H1 (cell line): ENCODE measurements around the gene ADK. TPM values are rescaled to one million over a fixed set of nuclear protein-coding genes. Genes with fewer than 3 reads are reported as not detected.

Experiments
- CTCF ChIA-PET: fragments of 300-600 bp; sonication (Branson Sonifier 250); formaldehyde crosslinking; loops from one replicate; lab custom pipeline; 2021; ENCODE audit not compliant: partially characterized antibody; lab: Charles Lee
- POLR2A ChIA-PET: fragments of 300-600 bp; sonication (Branson Sonifier 250); formaldehyde crosslinking; loops from one replicate; lab custom pipeline; 2021; ENCODE audit warnings: inconsistent platforms; ENCODE audit not compliant: partially characterized antibody; lab: Charles Lee
- DNase-seq, 2 experiments: peaks; one replicate each; pipeline versions ENCODE4 v3.0.0 to v3.0.0-alpha.2; 2010 to 2022; ENCODE audit warnings: low spot score in 2 of 2, low read depth in 1 of 2, mixed read lengths in 1 of 2
- FAIRE-seq: peaks from 2 replicates; lab custom pipeline; 2011; peaks lifted over from hg19 to GRCh38; lab: Jason Lieb, UNC
- H2AFZ ChIP-seq: 2 replicates; pipeline ENCODE4 v1.8.1; 2012; ENCODE audit warnings: low read length, inconsistent platforms
- H2AK5ac ChIP-seq: 2 replicates; pipeline ENCODE4 v1.6.1; 2013; ENCODE audit warnings: low read depth, low read length
- H2BK120ac ChIP-seq: replicated peaks from 2 replicates; pipeline ENCODE3; 2013; ENCODE audit warnings: low read depth, low read length, inconsistent platforms
- H2BK12ac ChIP-seq: 2 replicates; pipeline ENCODE4 v1.6.1; 2013; ENCODE audit warnings: low read depth, low read length
- H2BK15ac ChIP-seq: 2 replicates; pipeline ENCODE4 v1.6.1; 2013; ENCODE audit warnings: low read length
- H2BK20ac ChIP-seq: 2 replicates; pipeline ENCODE4 v1.6.1; 2013; ENCODE audit warnings: low read length
- H2BK5ac ChIP-seq: 2 replicates; pipeline ENCODE4 v1.6.1; 2013; ENCODE audit warnings: low read depth, low read length
- H3K14ac ChIP-seq: 2 replicates; pipeline ENCODE4 v1.6.1; 2013; ENCODE audit warnings: inconsistent platforms; ENCODE audit not compliant: insufficient read length
- H3K18ac ChIP-seq: 2 replicates; pipeline ENCODE4 v1.6.1; 2013; ENCODE audit warnings: low read length; ENCODE audit errors: extremely low read depth
- H3K23ac ChIP-seq: 2 replicates; pipeline ENCODE4 v1.6.1; 2013; ENCODE audit warnings: inconsistent platforms; ENCODE audit not compliant: insufficient read length
- H3K23me2 ChIP-seq: 2 replicates; pipeline ENCODE4 v1.6.1; 2013; ENCODE audit warnings: low read depth, low read length
- H3K27ac ChIP-seq: 2 replicates; pipeline ENCODE4 v1.6.1; 2011; ENCODE audit warnings: low read depth, low read length, inconsistent platforms
- H3K27me3 ChIP-seq, 4 experiments: replicated peaks in 1 of 4; 1 replicate in 1 of 4; 2 replicates in 3 of 4; pipeline versions ENCODE4 v1.6.1 to v1.8.1; 2011 to 2013; ENCODE audit warnings: low read length in 3 of 4, mild to moderate bottlenecking in 3 of 4, inconsistent platforms in 2 of 4, mixed read lengths in 2 of 4, moderate library complexity in 1 of 4; ENCODE audit not compliant: control insufficient read depth in 3 of 4, insufficient read depth in 3 of 4; ENCODE audit errors: extremely low read depth in 1 of 4
- H3K36me3 ChIP-seq, 4 experiments: 2 replicates each; pipeline versions ENCODE4 v1.6.1 to v1.8.1; 2011 to 2013; ENCODE audit warnings: mild to moderate bottlenecking in 4 of 4, low read length in 3 of 4, moderate library complexity in 2 of 4, control low read depth in 1 of 4, inconsistent platforms in 1 of 4; ENCODE audit not compliant: insufficient read depth in 4 of 4, control insufficient read depth in 2 of 4
- H3K4ac ChIP-seq: replicated peaks from 2 replicates; pipeline ENCODE3; 2013; ENCODE audit warnings: low read length, low read depth, mixed read lengths, inconsistent platforms; ENCODE audit not compliant: insufficient read length
- H3K4me1 ChIP-seq, 4 experiments: replicated peaks in 1 of 4; 1 replicate in 1 of 4; 2 replicates in 3 of 4; pipeline versions ENCODE4 v1.6.1 to v1.8.1; 2011 to 2013; ENCODE audit warnings: low read length in 3 of 4, inconsistent platforms in 2 of 4, mixed read lengths in 1 of 4; ENCODE audit not compliant: insufficient read depth in 4 of 4, control insufficient read depth in 3 of 4
- H3K4me2 ChIP-seq, 2 experiments: 2 replicates each; pipeline versions ENCODE4 v1.6.1 to v1.8.1; 2011 to 2013; ENCODE audit warnings: low read depth in 2 of 2, low read length in 2 of 2, control low read depth in 1 of 2, inconsistent platforms in 1 of 2, mild to moderate bottlenecking in 1 of 2; ENCODE audit not compliant: insufficient read depth in 1 of 2
- H3K4me3 ChIP-seq, 4 experiments: fragments of 200-600, 300-600 bp in 1 of 4; sonication (generic), shearing (Covaris generic), sonication (Bioruptor Twin) in 1 of 4; 2 replicates each; pipeline versions ENCODE4 v1.5.1 to v1.8.1; 2011 to 2016; ENCODE audit warnings: low read length in 4 of 4, low read depth in 3 of 4, control low read depth in 2 of 4, inconsistent platforms in 2 of 4, mild to moderate bottlenecking in 2 of 4, mixed read lengths in 1 of 4, moderate library complexity in 1 of 4; ENCODE audit not compliant: insufficient read depth in 2 of 4; ENCODE audit errors: extremely low read depth in 1 of 4
- H3K56ac ChIP-seq: replicated peaks from 2 replicates; pipeline ENCODE3; 2013; ENCODE audit warnings: low read depth, mild to moderate bottlenecking, mixed read lengths, low read length, inconsistent platforms; ENCODE audit not compliant: insufficient read length
- H3K79me1 ChIP-seq: 2 replicates; pipeline ENCODE4 v1.6.1; 2013; ENCODE audit warnings: low read depth, low read length, control low read depth
- H3K79me2 ChIP-seq, 2 experiments: 2 replicates each; pipeline versions ENCODE4 v1.6.1 to v1.8.1; 2012 to 2013; ENCODE audit warnings: low read length in 2 of 2, mild to moderate bottlenecking in 2 of 2, inconsistent platforms in 1 of 2; ENCODE audit not compliant: insufficient read depth in 2 of 2, control insufficient read depth in 1 of 2
- H3K9ac ChIP-seq, 4 experiments: replicated peaks in 1 of 4; 1 replicate in 1 of 4; 2 replicates in 3 of 4; pipeline versions ENCODE4 v1.6.1 to v1.8.1; 2011 to 2013; ENCODE audit warnings: low read depth in 3 of 4, low read length in 3 of 4, control low read depth in 2 of 4, mild to moderate bottlenecking in 2 of 4, moderate library complexity in 2 of 4, inconsistent platforms in 1 of 4; ENCODE audit errors: extremely low read depth in 1 of 4
- H3K9me3 ChIP-seq, 2 experiments: 2 replicates each; pipeline versions ENCODE4 v1.6.1 to v1.8.1; 2012 to 2013; ENCODE audit warnings: mild to moderate bottlenecking in 2 of 2, moderate library complexity in 2 of 2, control low read depth in 1 of 2, inconsistent platforms in 1 of 2, low read depth in 1 of 2, low read length in 1 of 2, mixed read lengths in 1 of 2; ENCODE audit not compliant: insufficient read depth in 2 of 2
- H4K20me1 ChIP-seq, 2 experiments: replicated peaks in 1 of 2; 2 replicates each; pipeline versions ENCODE3 to v1.8.1; 2011 to 2013; ENCODE audit warnings: inconsistent platforms in 2 of 2, low read length in 2 of 2, mild to moderate bottlenecking in 1 of 2; ENCODE audit not compliant: insufficient read depth in 2 of 2, control insufficient read depth in 1 of 2
- H4K5ac ChIP-seq: 2 replicates; pipeline ENCODE4 v1.6.1; 2013; ENCODE audit warnings: low read length, low read depth, mixed read lengths, inconsistent platforms; ENCODE audit not compliant: insufficient read length
- H4K8ac ChIP-seq: 2 replicates; pipeline ENCODE4 v1.8.0; 2013; ENCODE audit warnings: mild to moderate bottlenecking, moderate library complexity, low read length, inconsistent platforms; ENCODE audit not compliant: insufficient read depth; ENCODE audit errors: extremely low read depth
- H4K91ac ChIP-seq: replicated peaks from 2 replicates; pipeline ENCODE3; 2013; ENCODE audit warnings: low read length, mixed read lengths, inconsistent platforms; ENCODE audit not compliant: insufficient read length
- GTF2F1 ChIP-seq: IDR thresholded peaks from 2 replicates; pipeline ENCODE4 v1.6.1; 2012; ENCODE audit warnings: low read depth, low read length, improper control_type of control experiment, borderline replicate concordance
- RFX5 ChIP-seq: IDR thresholded peaks from 2 replicates; pipeline ENCODE4 v1.6.1; 2011; ENCODE audit warnings: low read depth, low read length, improper control_type of control experiment, borderline replicate concordance
- WGBS, 2 experiments: shearing (Covaris generic) in 1 of 2; methylation state at CpG; one replicate each; pipeline versions ENCODE4 v1.1.6 to v1.1.7; 2013 to 2015; ENCODE audit warnings: low lambda C conversion rate in 2 of 2, mixed read lengths in 2 of 2, inconsistent platforms in 1 of 2, low coverage in 1 of 2, missing lambda C conversion rate in 1 of 2; ENCODE audit not compliant: insufficient replicate concordance in 2 of 2, insufficient coverage in 1 of 2, insufficient read length in 1 of 2; ENCODE audit errors: extremely low coverage in 1 of 2, missing lambda C conversion rate in 1 of 2; 5-methylcytosine and 5-hydroxymethylcytosine counted together
- polyA plus RNA-seq, 7 experiments: library from polyadenylated mRNA; depleted of rRNA in 3 of 7; stranded (reverse) in 5 of 7; unstranded in 2 of 7; fragments of >200 nt in 5 of 7; fragments of 200-250 nt in 2 of 7; gene quantifications; 1 replicate in 5 of 7; 2 replicates in 1 of 7; 4 replicates in 1 of 7; pipeline versions ENCODE4 v1.2.1 to v1.2.3, GENCODE V29; 2011 to 2013; ENCODE audit warnings: missing spikeins in 2 of 7, mixed read lengths in 2 of 7
- total RNA-seq: library from RNA; stranded (reverse); fragmentation: NEBNext Ultra II Directional; extraction: Animal tissue kit (Norgen Biotek cat#: 25700); gene quantifications from 2 replicates; pipeline ENCODE4 v1.2.1, GENCODE V29; 2021

The ADK gene
- total and polyA plus RNA-seq, 2 of the 8 experiments (the other 6 are each of a cell fraction or from before 2014, with no cell fraction given), result 12.3 to 42.4 TPM

GRCh38 chr10:74113546-74113945, 37.5 kb upstream of the ADK start:
- H4K8ac ChIP-seq, result no peak overlapping the region
- H3K18ac ChIP-seq, result no peak overlapping the region
- peaks cover 63 to 99% (median 95%) of the 10 kb centered on the region in 4 experiments for H3K36me3 ChIP-seq
- no peak overlapping the region for H4K5ac ChIP-seq
- H3K23me2 ChIP-seq, result no peaks in the 10 kb centered on the region; the same call in 1 of the 2 replicates
- H3K4me2 ChIP-seq, result no peak overlapping the region
- H2BK20ac ChIP-seq, result no peak overlapping the region
- no peak for FAIRE-seq
- no peak overlapping the region for H2BK120ac ChIP-seq
- H3K27me3 ChIP-seq, result no peaks in the 10 kb centered on the region
- no peak overlapping the region for H3K56ac ChIP-seq
- H4K91ac ChIP-seq, result no peak overlapping the region
- no peak overlapping the region for H2AFZ ChIP-seq
- H3K79me1 ChIP-seq, result no peaks in the 10 kb centered on the region
- POLR2A ChIA-PET, result interaction anchor here (1.0 kb wide), 1 partner anchor 9 kb away, joined by 4 read pairs; no protein-coding TSS in a partner anchor
- no peak overlapping the region for H2BK15ac ChIP-seq
- TF ChIP-seq GTF2F1, result no peak
- no peak for TF ChIP-seq RFX5
- TF ChIP-seq, all 59 proteins: peak for 0
- Histone ChIP-seq H3K4me1 (no peaks in the 10 kb centered on the region), H2AK5ac (no peak overlapping the region), H3K9me3 (no peaks in the 10 kb centered on the region), H3K79me2 (0 out of 4 replicates have a peak, but pooled peaks cover 0 to 3% of the 10 kb centered on the region in 2 experiments), H3K4ac (no peak overlapping the region), H3K14ac (no peak overlapping the region), H2BK5ac (no peak overlapping the region), H2BK12ac (no peak overlapping the region), H3K27ac (no peak overlapping the region), H3K23ac (no peak overlapping the region), H3K4me3 (no peak overlapping the region), H3K9ac (no peak overlapping the region), H4K20me1 (peaks cover 4 to 7% of the 10 kb centered on the region in 2 experiments)
- DNase-seq, result no peak
- CTCF ChIA-PET, result interaction anchor here (1.3 to 1.5 kb wide), 2 partner anchors 11 to 20 kb away, joined by 3 to 9 read pairs; no protein-coding TSS in a partner anchor
- WGBS, 2 experiments, result 76% methylated on average over 1 of the region's 1 CpG; no CpG with 5 or more reads in 1 of the 2 experiments
